NCI-H69 (cell line): Measurements from ENCODE around the gene RNU2-1.
"Not testable (repeated sequence)": the region's sequence is repeated elsewhere in the genome, so short reads cannot be mapped to it uniquely, and the experiment has no call there.

ENCODE experiments used
- DNase-seq: peaks from one replicate; lab custom pipeline; 2025; lab: John Stamatoyannopoulos, UW

The RNU2-1 gene

GRCh38 chr17:43216369-43216761 is 17.4 kb downstream of the RNU2-1 start:
- DNase-seq, result no peak

GRCh38 chr17:43215341-43215740 is 18.4 kb downstream of the RNU2-1 start:
- no peak for DNase-seq

- no peak for DNase-seq
Observed at GRCh38 chr17:43213545-43213944, 20.2 kb downstream of the RNU2-1 start.

GRCh38 chr17:43212641-43213490 is 20.9 kb downstream of the RNU2-1 start:
- no peak for DNase-seq

GRCh38 chr17:43211480-43212402 is 22.0 kb downstream of the RNU2-1 start, which contains the start of gene TMEM106A:
TMEM106A (plus strand) TSS chr17:43211875; CDS start chr17:43213042, 1,167 bp downstream.
- DNase-seq, result peak; percentile 85

- no peak for DNase-seq
Observed at GRCh38 chr17:43211123-43211479, 22.7 kb downstream of the RNU2-1 start.

- no peak for DNase-seq
Observed at GRCh38 chr17:43210576-43210975, 23.2 kb downstream of the RNU2-1 start.

- not testable (repeated sequence) for DNase-seq
Observed at GRCh38 chr17:43203013-43203412, 30.8 kb downstream of the RNU2-1 start.

- peak; percentile 40 for DNase-seq
Observed at GRCh38 chr17:43200127-43200526, 33.6 kb downstream of the RNU2-1 start.

GRCh38 chr17:43199633-43200032 is 34.1 kb downstream of the RNU2-1 start:
- no peak for DNase-seq

- no peak for DNase-seq
Observed at GRCh38 chr17:43193251-43193650, 40.5 kb downstream of the RNU2-1 start.

GRCh38 chr17:43186656-43187055 is 47.1 kb downstream of the RNU2-1 start:
- not testable (repeated sequence) for DNase-seq

- no peak for DNase-seq
Observed at GRCh38 chr17:43183921-43184320, 49.9 kb downstream of the RNU2-1 start.
